ENCODE results near the gene ELOVL2. TPM values are rescaled to one million over a fixed set of nuclear protein-coding genes. Genes with fewer than 3 reads are reported as not detected.

ELOVL2 gene
- polyA plus RNA-seq, 3 donors: not detected

GRCh38 chr6:11067348-11067747, 23.2 kb upstream of the ELOVL2 start:
- Histone ChIP-seq H3K27ac (ENCODE audit: low read depth in 1 of 2, low read length in 2 of 2) (no peak overlapping the region), H3K27me3 (ENCODE audit: control insufficient read depth in 2 of 2, insufficient read depth in 2 of 2, low read length in 2 of 2) (peaks cover 0 to 2% of the 10 kb centered on the region in 2 donors), H3K4me2 (replicated peaks; ENCODE audit: extremely low read depth, low read length, poor library complexity, severe bottlenecking) (no peak overlapping the region), H3K36me3 (replicated peaks in 1 of 2; ENCODE audit: control insufficient read depth in 1 of 2, insufficient read depth in 2 of 2, low read length in 2 of 2) (no peaks in the 10 kb centered on the region), H3K4me1 (ENCODE audit: control insufficient read depth in 1 of 2, insufficient read depth in 2 of 2, low read length in 2 of 2) (no peaks in the 10 kb centered on the region), H2AFZ (ENCODE audit: insufficient read depth, low read depth, low read length, poor library complexity, severe bottlenecking) (no peak overlapping the region), H3K9ac (ENCODE audit: insufficient read depth, low read length, poor library complexity, severe bottlenecking) (no peak overlapping the region), H4K20me1 (ENCODE audit: insufficient read depth, low read length) (no peaks in the 10 kb centered on the region), H3K4me3 (replicated peaks in 1 of 3; ENCODE audit: low read depth in 2 of 3, low read length in 3 of 3) (no peak overlapping the region), H3K9me3 (replicated peaks in 1 of 2; ENCODE audit: control insufficient read depth in 1 of 2, insufficient read depth in 1 of 2, low read length in 2 of 2) (no peaks in the 10 kb centered on the region), H3K79me2 (ENCODE audit: insufficient read depth, low read length) (no peaks in the 10 kb centered on the region)
- TF ChIP-seq CTCF (IDR thresholded peaks at IDR 0.05): no peak
- 64% methylated on average over 2 of the region's 2 CpGs for WGBS (ENCODE audit: insufficient coverage)
- Mint-ChIP-seq H3K27me3 (ENCODE audit: low read depth in 3 of 3) (peaks cover 0 to 6% (median 0%) of the 10 kb centered on the region in 3 donors), H3K4me3 (no peak overlapping the region), H3K4me1 (peaks cover 1% of the 10 kb centered on the region), H3K9me3 (no peaks in the 10 kb centered on the region), H3K36me3 (no peaks in the 10 kb centered on the region), H3K27ac (no peak overlapping the region)
- DNase-seq: no peak
- intact Hi-C loops (cut with micrococcal nuclease): no loop called here

- no peak overlapping the region for H3K27ac ChIP-seq (ENCODE audit: low read depth in 1 of 2, low read length in 2 of 2)
- peaks cover 0 to 2% of the 10 kb centered on the region in 2 donors for H3K27me3 ChIP-seq (ENCODE audit: control insufficient read depth in 2 of 2, insufficient read depth in 2 of 2, low read length in 2 of 2)
- no peaks in the 10 kb centered on the region for H3K4me1 ChIP-seq (ENCODE audit: control insufficient read depth in 1 of 2, insufficient read depth in 2 of 2, low read length in 2 of 2)
- WGBS (ENCODE audit: insufficient coverage): 91% methylated on average over 2 of the region's 6 CpGs
- no peak for DNase-seq
- TF ChIP-seq CTCF (IDR thresholded peaks at IDR 0.05): no peak
- H3K4me1 Mint-ChIP-seq: peaks cover 1% of the 10 kb centered on the region
- H3K4me3 Mint-ChIP-seq: no peak overlapping the region
- H3K9me3 ChIP-seq (replicated peaks in 1 of 2; ENCODE audit: control insufficient read depth in 1 of 2, insufficient read depth in 1 of 2, low read length in 2 of 2): no peaks in the 10 kb centered on the region
- H3K4me3 ChIP-seq (replicated peaks in 1 of 3; ENCODE audit: low read depth in 2 of 3, low read length in 3 of 3): no peak overlapping the region
- H3K9me3 Mint-ChIP-seq: peaks cover 0 to under 1% (median 0%) of the 10 kb centered on the region in 7 donors
- H4K20me1 ChIP-seq (ENCODE audit: insufficient read depth, low read length): no peaks in the 10 kb centered on the region
- intact Hi-C loops (cut with micrococcal nuclease): no loop called here
- no peak overlapping the region for H2AFZ ChIP-seq (ENCODE audit: insufficient read depth, low read depth, low read length, poor library complexity, severe bottlenecking)
- no peaks in the 10 kb centered on the region for H3K36me3 ChIP-seq (replicated peaks in 1 of 2; ENCODE audit: control insufficient read depth in 1 of 2, insufficient read depth in 2 of 2, low read length in 2 of 2)
- no peak overlapping the region for H3K27ac Mint-ChIP-seq
- H3K36me3 Mint-ChIP-seq: no peaks in the 10 kb centered on the region
- no peak overlapping the region for H3K9ac ChIP-seq (ENCODE audit: insufficient read depth, low read length, poor library complexity, severe bottlenecking)
- H3K27me3 Mint-ChIP-seq (ENCODE audit: low read depth in 3 of 3): peaks cover 1 to 6% (median 2%) of the 10 kb centered on the region in 3 donors
- no peak overlapping the region for H3K4me2 ChIP-seq (replicated peaks; ENCODE audit: extremely low read depth, low read length, poor library complexity, severe bottlenecking)
- no peaks in the 10 kb centered on the region for H3K79me2 ChIP-seq (ENCODE audit: insufficient read depth, low read length)
Observed at GRCh38 chr6:11066505-11067347, 22.6 kb upstream of the ELOVL2 start.
